HCT116 (cell line): Measurements from ENCODE around the gene LCE7A. TPM values are rescaled to one million over a fixed set of nuclear protein-coding genes. Genes with fewer than 3 reads are reported as not detected.

ENCODE experiments used
- ATAC-seq: fragments of 200-7000 bp; cut with Tn5 transposase; 2 replicates; pipeline ENCODE4 v1.9.1; 2020; ENCODE audit warnings: mild to moderate bottlenecking, moderate library complexity
- BruUV-seq: library from RNA; stranded (reverse); fragments of 400-500 nt; replicated peaks from 2 replicates; lab custom pipeline; 2021; lab: Mats Ljungman, UMichigan
- CTCF ChIA-PET: fragments of 300-600 bp; sonication (Branson Sonifier 250); formaldehyde crosslinking; loops from one replicate; lab custom pipeline; 2021; ENCODE audit warnings: antibody characterized with exemption; lab: Charles Lee
- POLR2A ChIA-PET: fragments of 300-600, 350-600 bp; sonication (Branson Sonifier 250); formaldehyde crosslinking; loops from one replicate; lab custom pipeline; 2021; ENCODE audit warnings: antibody characterized with exemption; lab: Charles Lee
- RAD21 ChIA-PET, 2 experiments: fragments of 300-600 bp; sonication (Branson Sonifier 250); formaldehyde crosslinking; loops; one replicate each; lab custom pipeline; 2023; ENCODE audit warnings: low total read pairs in 2 of 2; ENCODE audit not compliant: uncharacterized antibody in 2 of 2, unreplicated experiment in 2 of 2, low non-redundant PET in 1 of 2; lab: Charles Lee
- DNase-seq: peaks from one replicate; pipeline ENCODE4 v3.0.0-alpha.2; 2010; ENCODE audit warnings: low read depth, low spot score
- H2AFZ ChIP-seq: fragments of 200-600 bp; shearing (Covaris generic), sonication (generic); 2 replicates; pipeline ENCODE4 v1.6.1; 2017; ENCODE audit warnings: low read depth, mixed run types, mixed read lengths, antibody characterized with exemption, low read length; ENCODE audit not compliant: poor library complexity, severe bottlenecking
- H3K27ac ChIP-seq: 2 replicates; pipeline ENCODE4 v1.5.1; 2012; ENCODE audit warnings: low read depth, low read length
- H3K27me3 ChIP-seq: fragments of 200-600 bp; sonication (generic); 2 replicates; pipeline ENCODE4 v1.6.1; 2016; ENCODE audit warnings: mixed run types, low read length, mixed read lengths; ENCODE audit not compliant: insufficient read depth
- H3K36me3 ChIP-seq, 2 experiments: fragments of 200-500 bp in 1 of 2; fragments of 200-600 bp in 1 of 2; sonication (Bioruptor generic) in 1 of 2; sonication (generic) in 1 of 2; 2 replicates each; pipeline versions ENCODE4 v1.5.1 to v1.6.1; 2014 to 2016; ENCODE audit warnings: low read length in 2 of 2, inconsistent platforms in 1 of 2, mixed read lengths in 1 of 2, mixed run types in 1 of 2; ENCODE audit not compliant: insufficient read depth in 2 of 2, control insufficient read depth in 1 of 2
- H3K4me1 ChIP-seq, 2 experiments: fragments of 200-600 bp in 1 of 2; sonication (generic) in 1 of 2; 2 replicates each; pipeline versions ENCODE4 v1.5.1 to v1.6.1; 2012 to 2017; ENCODE audit warnings: low read length in 2 of 2, inconsistent platforms in 1 of 2, mild to moderate bottlenecking in 1 of 2, mixed read lengths in 1 of 2, mixed run types in 1 of 2, moderate library complexity in 1 of 2; ENCODE audit not compliant: insufficient read depth in 2 of 2, control insufficient read depth in 1 of 2
- H3K4me2 ChIP-seq: fragments of 200-600 bp; sonication (generic); 2 replicates; pipeline ENCODE4 v1.6.1; 2017; ENCODE audit warnings: mixed run types, low read length, mixed read lengths
- H3K4me3 ChIP-seq, 2 experiments: fragments of 200-600 bp in 1 of 2; sonication (generic) in 1 of 2; replicated peaks in 1 of 2; 2 replicates each; pipeline ENCODE4 v1.5.1; 2011 to 2016; ENCODE audit warnings: low read length in 2 of 2, control low read depth in 1 of 2, low read depth in 1 of 2, mild to moderate bottlenecking in 1 of 2, mixed read lengths in 1 of 2, mixed run types in 1 of 2
- H3K79me2 ChIP-seq: fragments of 200-600 bp; sonication (generic); 2 replicates; pipeline ENCODE4 v1.6.1; 2017; ENCODE audit warnings: mild to moderate bottlenecking, mixed run types, low read length, moderate library complexity, mixed read lengths; ENCODE audit not compliant: insufficient read depth
- H3K9ac ChIP-seq: fragments of 200-600 bp; sonication (generic); 2 replicates; pipeline ENCODE4 v1.6.1; 2016; ENCODE audit warnings: low read length, mixed read lengths
- H3K9me2 ChIP-seq: fragments of 200-600 bp; sonication (generic), shearing (Covaris generic); 2 replicates; pipeline ENCODE4 v1.6.1; 2017; ENCODE audit warnings: mixed run types, mild to moderate bottlenecking, moderate library complexity; ENCODE audit not compliant: insufficient read depth
- H3K9me3 ChIP-seq, 2 experiments: fragments of 200-500 bp in 1 of 2; fragments of 200-600 bp in 1 of 2; sonication (Bioruptor generic) in 1 of 2; sonication (generic) in 1 of 2; 2 replicates each; pipeline ENCODE4 v1.6.1; 2014 to 2017; ENCODE audit warnings: low read length in 2 of 2, mixed read lengths in 2 of 2, inconsistent platforms in 1 of 2, low read depth in 1 of 2, mild to moderate bottlenecking in 1 of 2, mixed run types in 1 of 2, moderate library complexity in 1 of 2; ENCODE audit not compliant: control insufficient read depth in 1 of 2, insufficient read depth in 1 of 2
- H4K20me1 ChIP-seq: fragments of 200-600 bp; sonication (generic), shearing (Covaris generic); 2 replicates; pipeline ENCODE4 v1.6.1; 2017; ENCODE audit warnings: mixed run types, mild to moderate bottlenecking, moderate library complexity; ENCODE audit not compliant: insufficient read depth
- CBX3 ChIP-seq: IDR thresholded peaks from 2 replicates; pipeline ENCODE4 v1.6.1; 2012; ENCODE audit warnings: low read depth
- CEBPB ChIP-seq: IDR thresholded peaks from 2 replicates; pipeline ENCODE4 v1.6.1; 2012; ENCODE audit warnings: low read depth
- EGR1 ChIP-seq: IDR thresholded peaks from 2 replicates; pipeline ENCODE4 v1.6.1; 2012; ENCODE audit warnings: low read depth
- ELF1 ChIP-seq: IDR thresholded peaks from 2 replicates; pipeline ENCODE4 v1.6.1; 2012; ENCODE audit warnings: low read depth, borderline replicate concordance
- EZH2 ChIP-seq: fragments of 200-600 bp; sonication (generic); IDR thresholded peaks from 2 replicates; pipeline ENCODE4 v1.6.1; 2017; ENCODE audit warnings: antibody characterized with exemption, mixed run types
- EZH2phosphoT487 ChIP-seq: fragments of 200-600 bp; IDR thresholded peaks from 2 replicates; pipeline ENCODE4 v1.6.1; 2018; ENCODE audit warnings: antibody characterized with exemption, borderline replicate concordance
- FOSL1 ChIP-seq: IDR thresholded peaks from 2 replicates; pipeline ENCODE4 v1.6.1; 2012; ENCODE audit warnings: low read depth
- JUND ChIP-seq: IDR thresholded peaks from 2 replicates; pipeline ENCODE4 v1.6.1; 2012
- POLR2AphosphoS5 ChIP-seq: IDR thresholded peaks from 2 replicates; pipeline ENCODE4 v1.6.1; 2011; ENCODE audit warnings: mild to moderate bottlenecking, low read depth, low read length, moderate library complexity
- SIN3A ChIP-seq: IDR thresholded peaks from 2 replicates; pipeline ENCODE4 v1.6.1; 2012; ENCODE audit warnings: low read depth
- SRF ChIP-seq: IDR thresholded peaks from 2 replicates; pipeline ENCODE4 v1.6.1; 2012; ENCODE audit warnings: low read depth
- TCF7L2 ChIP-seq: IDR thresholded peaks from 2 replicates; pipeline ENCODE4 v1.7.0; 2011; ENCODE audit warnings: borderline replicate concordance, inconsistent platforms; ENCODE audit not compliant: insufficient read depth, insufficient read length; ENCODE audit errors: extremely low read depth
- YY1 ChIP-seq: IDR thresholded peaks from 2 replicates; pipeline ENCODE4 v1.6.1; 2011; ENCODE audit warnings: low read length, low read depth, moderate library complexity, mild to moderate bottlenecking; ENCODE audit not compliant: insufficient replicate concordance; ENCODE audit errors: extremely low read depth
- ZNF274 ChIP-seq: fragments of 200-500 bp; sonication (Bioruptor generic); IDR thresholded peaks from 2 replicates; pipeline ENCODE4 v1.6.1; 2014; ENCODE audit warnings: mild to moderate bottlenecking, low read depth, low read length, inconsistent platforms
- intact Hi-C: fragments of 100-400 bp; cut with micrococcal nuclease; formaldehyde crosslinking; loops from 2 replicates; pipeline ENCODE4 v1.10.0; 2022
- total RNA-seq: library from RNA; stranded (reverse); gene quantifications from one replicate; pipeline ENCODE4 v1.2.1, GENCODE V29; 2021; ENCODE audit not compliant: unreplicated experiment
- TF ChIP-seq, protein P1 (sequence below), 3 experiments: fragments of 200-600 bp in 1 of 3; sonication (generic) in 1 of 3; IDR thresholded peaks in 2 of 3; conservative IDR thresholded peaks in 1 of 3; 2 replicates each; pipeline ENCODE4 v1.5.1; 2012 to 2017; ENCODE audit warnings: low read depth in 2 of 3, low read length in 2 of 3, antibody characterized with exemption in 1 of 3, borderline replicate concordance in 1 of 3, control low read depth in 1 of 3, mild to moderate bottlenecking in 1 of 3, mixed read lengths in 1 of 3, mixed run types in 1 of 3, moderate library complexity in 1 of 3; ENCODE audit not compliant: insufficient read depth in 1 of 3

Gene LCE7A
- total RNA-seq, 1 experiment from 2014 or later: not detected

DNA sequence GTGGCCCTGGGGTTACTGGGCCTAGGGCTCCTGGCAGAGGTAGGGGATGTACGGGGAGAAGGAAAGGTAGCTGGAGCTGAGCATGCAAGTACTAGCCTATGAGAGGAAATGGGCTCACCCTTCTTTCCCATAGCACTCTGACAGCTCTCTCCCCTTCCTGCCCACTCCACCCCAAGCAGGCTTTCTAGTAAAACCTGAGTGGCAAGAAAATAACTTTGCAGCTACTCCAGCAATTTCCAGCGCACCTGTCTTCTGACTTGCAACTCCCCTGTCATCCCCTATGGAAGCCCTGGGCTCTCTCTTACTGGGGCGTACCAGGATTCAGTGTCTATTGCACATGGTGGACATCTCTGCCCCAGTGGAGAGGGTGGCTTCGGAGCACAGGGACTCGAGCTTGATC is 41.8 kb downstream of the LCE7A start:
- no peak for DNase-seq
- Histone ChIP-seq H3K4me1 (peaks cover 0 to 16% of the 10 kb centered on the region in 2 experiments; a peak in 1 of 4 replicates), H3K79me2 (no peaks in the 10 kb centered on the region), H3K36me3 (no peaks in the 10 kb centered on the region), H3K27ac (no peak overlapping the region), H3K27me3 (peaks cover 68% of the 10 kb centered on the region), H3K4me3 (no peak overlapping the region), H3K9ac (no peak overlapping the region), H4K20me1 (no peaks in the 10 kb centered on the region), H2AFZ (no peak overlapping the region), H3K4me2 (no peak overlapping the region), H3K9me3 (no peaks in the 10 kb centered on the region), H3K9me2 (no peaks in the 10 kb centered on the region)
- intact Hi-C loops: no loop called here
- BruUV-seq: no TSS peak
- ChIA-PET RAD21 (no interaction called here), CTCF (no interaction called here), POLR2A (no interaction called here)
- no peak for ATAC-seq
- no peak for TF ChIP-seq SIN3A
- no peak for TF ChIP-seq JUND
- TF ChIP-seq POLR2AphosphoS5: no peak
- no peak for TF ChIP-seq TCF7L2
- no peak for TF ChIP-seq FOSL1
- no peak for TF ChIP-seq EZH2
- no peak for TF ChIP-seq ELF1
- no peak for TF ChIP-seq CEBPB
- TF ChIP-seq YY1: no peak
- no peak for TF ChIP-seq CBX3
- TF ChIP-seq ZNF274: no peak
- no peak for TF ChIP-seq EZH2phosphoT487
- TF ChIP-seq, protein P1, sequence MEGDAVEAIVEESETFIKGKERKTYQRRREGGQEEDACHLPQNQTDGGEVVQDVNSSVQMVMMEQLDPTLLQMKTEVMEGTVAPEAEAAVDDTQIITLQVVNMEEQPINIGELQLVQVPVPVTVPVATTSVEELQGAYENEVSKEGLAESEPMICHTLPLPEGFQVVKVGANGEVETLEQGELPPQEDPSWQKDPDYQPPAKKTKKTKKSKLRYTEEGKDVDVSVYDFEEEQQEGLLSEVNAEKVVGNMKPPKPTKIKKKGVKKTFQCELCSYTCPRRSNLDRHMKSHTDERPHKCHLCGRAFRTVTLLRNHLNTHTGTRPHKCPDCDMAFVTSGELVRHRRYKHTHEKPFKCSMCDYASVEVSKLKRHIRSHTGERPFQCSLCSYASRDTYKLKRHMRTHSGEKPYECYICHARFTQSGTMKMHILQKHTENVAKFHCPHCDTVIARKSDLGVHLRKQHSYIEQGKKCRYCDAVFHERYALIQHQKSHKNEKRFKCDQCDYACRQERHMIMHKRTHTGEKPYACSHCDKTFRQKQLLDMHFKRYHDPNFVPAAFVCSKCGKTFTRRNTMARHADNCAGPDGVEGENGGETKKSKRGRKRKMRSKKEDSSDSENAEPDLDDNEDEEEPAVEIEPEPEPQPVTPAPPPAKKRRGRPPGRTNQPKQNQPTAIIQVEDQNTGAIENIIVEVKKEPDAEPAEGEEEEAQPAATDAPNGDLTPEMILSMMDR (IDR thresholded peaks at IDR 0.05 in 2 of 3, conservative IDR thresholded peaks at IDR 0.05 in 1 of 3; ENCODE audit: borderline replicate concordance in 1 of 3, insufficient read depth in 1 of 3, low read depth in 2 of 3, low read length in 2 of 3): no peak
- TF ChIP-seq SRF: no peak
- no peak for TF ChIP-seq EGR1
